Prostate gland (tissue), 2 donors: ENCODE measurements around the gene NDUFA8. TPM values are rescaled to one million over a fixed set of nuclear protein-coding genes. Genes with fewer than 3 reads are reported as not detected.

Source experiments
- DNase-seq: peaks from one replicate; pipeline ENCODE4 v3.0.0-alpha.2; 2019; ENCODE audit warnings: low spot score
- H3K27ac ChIP-seq, 2 donors: fragments of 200-600 bp; sonication (generic); 2 replicates each; pipeline ENCODE4 v1.5.1; 2017 to 2019
- H3K27me3 ChIP-seq: fragments of 200-600 bp; sonication (generic); replicated peaks from 2 replicates; pipeline ENCODE4 v1.5.1; 2019; ENCODE audit not compliant: insufficient read depth
- H3K36me3 ChIP-seq, 2 donors: fragments of 200-600 bp; sonication (generic); 1 replicate in 1 of 2; 2 replicates in 1 of 2; pipeline versions ENCODE4 v1.5.1 to v1.8.1; 2017 to 2019
- H3K4me1 ChIP-seq: fragments of 200-600 bp; sonication (generic); replicated peaks from 2 replicates; pipeline ENCODE4 v1.5.1; 2019
- H3K4me3 ChIP-seq, 2 donors: fragments of 200-600 bp; sonication (generic); 2 replicates each; pipeline ENCODE4 v1.5.1; 2017 to 2019
- H3K9me3 ChIP-seq: fragments of 200-600 bp; sonication (generic); 2 replicates; pipeline ENCODE4 v1.5.1; 2017
- POLR2A ChIP-seq: fragments of 450-650 bp; IDR thresholded peaks from one replicate; pipeline ENCODE4 v1.6.1; 2016; ENCODE audit warnings: antibody characterized with exemption, mild to moderate bottlenecking
- POLR2AphosphoS5 ChIP-seq: sonication (generic); formaldehyde crosslinking; IDR thresholded peaks from one replicate; pipeline ENCODE4 v1.6.1; 2017; ENCODE audit warnings: antibody characterized with exemption
- WGBS: methylation state at CpG from one replicate; pipeline ENCODE4 v1.1.5; 2018; 5-methylcytosine and 5-hydroxymethylcytosine counted together
- intact Hi-C: fragments of 100-400 bp; cut with DNase I; formaldehyde crosslinking; loops from one replicate; pipeline ENCODE4 v1.14.2; 2022
- total RNA-seq, 2 donors: library from RNA; depleted of rRNA; stranded (reverse); fragments of >200 nt; gene quantifications; one replicate each; pipeline ENCODE4 v1.1.0, GENCODE V29; 2016
- TF ChIP-seq, protein P1 (sequence below), 4 experiments: fragments of 200-600 bp in 2 of 4; fragments of 450-650 bp in 2 of 4; sonication (generic) in 2 of 4; IDR thresholded peaks; 1 replicate in 3 of 4; 2 replicates in 1 of 4; pipeline ENCODE4 v1.5.1; 2016 to 2019; ENCODE audit warnings: antibody characterized with exemption in 4 of 4, mild to moderate bottlenecking in 2 of 4, moderate library complexity in 2 of 4

NDUFA8 gene
- total RNA-seq, 2 donors from 2014 or later, result 60.7 to 69.6 TPM

DNA sequence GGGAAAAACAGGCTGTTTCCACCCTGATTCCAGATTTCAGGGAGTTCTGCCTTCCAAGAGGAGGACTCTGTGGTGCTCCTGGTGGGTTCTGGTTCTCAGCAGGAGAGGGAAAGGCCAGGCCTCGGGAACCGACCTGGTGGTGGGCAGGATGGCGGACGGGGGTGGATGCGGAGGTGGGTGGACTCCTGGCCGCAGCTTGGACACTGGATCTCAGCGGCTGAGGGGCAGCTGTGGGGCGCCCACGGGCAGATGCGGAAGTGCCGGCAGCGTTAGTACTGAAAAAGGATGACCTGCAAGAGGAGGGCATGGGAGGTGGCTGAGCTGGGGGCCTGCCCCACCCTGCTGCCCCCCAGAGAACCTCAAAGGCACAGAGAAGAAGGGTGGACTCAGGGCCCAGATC is 44.9 kb upstream of the NDUFA8 start:
- no peak for DNase-seq

DNA sequence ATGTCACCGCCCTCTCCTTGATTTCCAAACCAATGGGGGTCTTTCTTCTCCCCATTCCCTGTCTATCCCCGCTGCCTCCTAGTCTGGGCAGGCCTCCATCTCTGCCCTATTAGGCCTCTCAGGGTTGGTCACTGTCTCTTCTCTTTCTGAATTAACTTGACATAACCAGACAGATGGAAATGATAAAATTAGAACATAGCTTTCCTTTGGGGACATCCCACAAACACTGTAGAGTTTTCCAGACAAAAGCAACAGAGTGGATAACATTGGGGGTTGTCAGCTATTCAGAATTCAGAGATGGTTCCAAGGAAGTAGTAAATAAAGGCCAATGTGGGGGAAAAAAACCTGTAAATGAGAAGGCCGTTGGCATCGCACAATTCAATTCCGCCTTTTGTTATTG is 44.5 kb upstream of the NDUFA8 start:
- no peak for DNase-seq
- Histone ChIP-seq H3K36me3 (no peaks in the 10 kb centered on the region), H3K4me1 (no peaks in the 10 kb centered on the region), H3K4me3 (no peak overlapping the region), H3K27ac (no peak overlapping the region), H3K9me3 (no peaks in the 10 kb centered on the region), H3K27me3 (no peaks in the 10 kb centered on the region)
- TF ChIP-seq POLR2AphosphoS5 (no peak), POLR2A (no peak)
- TF ChIP-seq, protein P1, sequence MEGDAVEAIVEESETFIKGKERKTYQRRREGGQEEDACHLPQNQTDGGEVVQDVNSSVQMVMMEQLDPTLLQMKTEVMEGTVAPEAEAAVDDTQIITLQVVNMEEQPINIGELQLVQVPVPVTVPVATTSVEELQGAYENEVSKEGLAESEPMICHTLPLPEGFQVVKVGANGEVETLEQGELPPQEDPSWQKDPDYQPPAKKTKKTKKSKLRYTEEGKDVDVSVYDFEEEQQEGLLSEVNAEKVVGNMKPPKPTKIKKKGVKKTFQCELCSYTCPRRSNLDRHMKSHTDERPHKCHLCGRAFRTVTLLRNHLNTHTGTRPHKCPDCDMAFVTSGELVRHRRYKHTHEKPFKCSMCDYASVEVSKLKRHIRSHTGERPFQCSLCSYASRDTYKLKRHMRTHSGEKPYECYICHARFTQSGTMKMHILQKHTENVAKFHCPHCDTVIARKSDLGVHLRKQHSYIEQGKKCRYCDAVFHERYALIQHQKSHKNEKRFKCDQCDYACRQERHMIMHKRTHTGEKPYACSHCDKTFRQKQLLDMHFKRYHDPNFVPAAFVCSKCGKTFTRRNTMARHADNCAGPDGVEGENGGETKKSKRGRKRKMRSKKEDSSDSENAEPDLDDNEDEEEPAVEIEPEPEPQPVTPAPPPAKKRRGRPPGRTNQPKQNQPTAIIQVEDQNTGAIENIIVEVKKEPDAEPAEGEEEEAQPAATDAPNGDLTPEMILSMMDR (IDR thresholded peaks at IDR 0.05), result no peak
- intact Hi-C loops, result no loop called here
- WGBS, result 89% methylated on average over 5 of the region's 5 CpGs

More for the DNA sequence above, 44.9 kb upstream of the NDUFA8 start:
- TF ChIP-seq, protein P1 (IDR thresholded peaks at IDR 0.05), result no peak
- TF ChIP-seq POLR2A (no peak), POLR2AphosphoS5 (no peak)
- no peaks in the 10 kb centered on the region for H3K36me3 ChIP-seq
- intact Hi-C loops, result no loop called here
- 94% methylated on average over 12 of the region's 12 CpGs for WGBS
- H3K4me1 ChIP-seq, result no peaks in the 10 kb centered on the region
- no peak overlapping the region for H3K4me3 ChIP-seq
- H3K27ac ChIP-seq, result no peak overlapping the region
- no peaks in the 10 kb centered on the region for H3K27me3 ChIP-seq
- H3K9me3 ChIP-seq, result no peaks in the 10 kb centered on the region

DNA sequence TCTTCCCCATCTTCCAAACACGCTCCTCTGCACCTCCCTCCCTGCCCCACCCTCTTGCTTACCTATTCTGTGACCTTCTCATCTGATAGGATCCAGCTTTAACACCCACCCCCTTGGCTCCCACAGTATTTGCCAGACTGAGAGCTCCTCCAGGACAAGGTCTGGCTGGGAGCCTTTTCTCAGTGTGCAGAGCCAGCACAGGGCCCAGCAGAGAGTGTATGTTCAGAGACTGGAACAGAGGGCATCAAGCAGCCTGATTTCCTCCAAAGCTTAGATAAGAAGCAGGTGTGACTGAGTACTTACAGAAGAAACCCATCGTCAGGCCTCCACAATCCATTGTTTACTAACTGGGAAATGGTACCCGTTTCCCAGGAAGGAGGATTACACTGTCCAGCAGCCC is 42.5 kb upstream of the NDUFA8 start:
- intact Hi-C loops, result no loop called here
- no peak for DNase-seq
- 59% methylated on average over 3 of the region's 3 CpGs for WGBS

DNA sequence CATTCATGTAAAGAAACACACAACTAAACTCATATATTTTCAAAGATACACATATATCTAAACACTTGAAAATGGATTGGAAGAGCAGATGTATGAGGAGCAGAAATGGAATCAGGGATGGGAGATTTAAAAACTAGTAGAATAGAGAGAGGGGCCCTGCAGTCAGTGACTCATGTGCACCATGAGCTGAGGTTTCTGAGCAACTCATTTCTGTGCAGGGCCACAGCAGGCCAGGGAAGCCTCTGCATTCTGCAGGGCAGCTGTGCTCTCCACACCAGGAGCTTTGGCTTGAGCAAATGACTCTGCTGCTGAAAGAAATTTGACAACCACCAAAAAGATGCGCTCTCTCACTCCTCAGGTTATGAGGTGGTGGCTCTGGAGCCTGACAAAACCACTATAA is 42.1 kb upstream of the NDUFA8 start:
- intact Hi-C loops, result no loop called here
- 92% methylated on average over 1 of the region's 1 CpG for WGBS
- Histone ChIP-seq H3K4me3 (no peak overlapping the region), H3K27ac (no peak overlapping the region), H3K36me3 (no peaks in the 10 kb centered on the region), H3K27me3 (no peaks in the 10 kb centered on the region), H3K4me1 (no peaks in the 10 kb centered on the region), H3K9me3 (no peaks in the 10 kb centered on the region)
- TF ChIP-seq POLR2A (no peak), POLR2AphosphoS5 (no peak)
- TF ChIP-seq, protein P1 (IDR thresholded peaks at IDR 0.05), result no peak
- no peak for DNase-seq

More for the DNA sequence above, 42.5 kb upstream of the NDUFA8 start:
- no peaks in the 10 kb centered on the region for H3K27me3 ChIP-seq
- H3K4me1 ChIP-seq, result no peaks in the 10 kb centered on the region
- H3K4me3 ChIP-seq, result no peak overlapping the region
- H3K27ac ChIP-seq, result no peak overlapping the region
- TF ChIP-seq POLR2A, result no peak
- TF ChIP-seq POLR2AphosphoS5, result no peak
- TF ChIP-seq, protein P1 (IDR thresholded peaks at IDR 0.05), result no peak
- no peaks in the 10 kb centered on the region for H3K36me3 ChIP-seq
- no peaks in the 10 kb centered on the region for H3K9me3 ChIP-seq

DNA sequence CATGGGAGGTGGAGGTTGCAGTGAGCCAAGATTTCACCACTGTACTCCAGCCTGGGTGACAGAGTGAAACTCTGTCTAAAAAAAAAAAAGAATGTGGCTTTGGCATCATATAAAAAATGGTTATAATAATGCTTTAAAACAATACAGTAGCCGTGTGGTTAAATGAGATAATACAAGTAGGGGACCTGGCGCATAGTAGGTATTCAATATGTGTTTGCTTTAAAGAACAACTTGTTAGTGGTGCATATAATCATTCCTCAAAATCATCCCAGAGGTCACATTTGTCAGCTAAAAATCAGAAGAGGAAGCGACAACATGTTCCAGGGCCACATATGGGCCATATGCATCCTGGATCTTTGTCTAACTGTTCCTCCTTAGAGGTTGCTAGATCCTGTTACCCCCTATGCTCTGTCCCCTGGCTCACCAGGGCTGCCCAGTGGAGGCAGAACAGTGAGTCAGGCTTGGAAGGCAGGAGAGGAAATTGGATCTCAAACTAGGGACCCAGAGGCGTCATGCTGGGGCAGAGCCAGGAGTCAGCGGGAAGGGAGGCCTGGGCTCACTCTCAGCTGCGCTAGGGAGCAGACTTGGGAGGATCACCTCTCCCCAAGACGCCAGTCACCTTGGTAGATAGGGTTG is 41.5 kb upstream of the NDUFA8 start:
- no peaks in the 10 kb centered on the region for H3K4me1 ChIP-seq
- H3K36me3 ChIP-seq, result no peaks in the 10 kb centered on the region
- no peak overlapping the region for H3K4me3 ChIP-seq
- WGBS, result 89% methylated on average over 7 of the region's 7 CpGs
- intact Hi-C loops, result no loop called here
- TF ChIP-seq, protein P1 (IDR thresholded peaks at IDR 0.05), result no peak
- no peak for TF ChIP-seq POLR2A
- TF ChIP-seq POLR2AphosphoS5, result no peak
- no peaks in the 10 kb centered on the region for H3K27me3 ChIP-seq
- H3K27ac ChIP-seq, result no peak overlapping the region
- H3K9me3 ChIP-seq, result no peaks in the 10 kb centered on the region
- DNase-seq, result no peak
